Ammon's horn (tissue), 1 donor: ENCODE data around the gene C2orf92.
A peak's percentile ranks its signal among the peaks of the same experiment; 100 is the strongest.

ENCODE experiments used
- DNase-seq: peaks from one replicate; pipeline ENCODE4 v3.0.0-alpha.2; 2016; ENCODE audit warnings: low spot score

The C2orf92 gene

GRCh38 chr2:97730245-97730644, 60.7 kb downstream of the C2orf92 start:
- DNase-seq, result no peak

- DNase-seq, result no peak
Observed at GRCh38 chr2:97731274-97732020, 61.9 kb downstream of the C2orf92 start.

- no peak for DNase-seq
Observed at GRCh38 chr2:97732436-97733340, 63.2 kb downstream of the C2orf92 start.

GRCh38 chr2:97733341-97734035, 64.0 kb downstream of the C2orf92 start:
- no peak for DNase-seq

- DNase-seq, result no peak
Observed at GRCh38 chr2:97734061-97735051, 64.8 kb downstream of the C2orf92 start.

- DNase-seq, result no peak
Observed at GRCh38 chr2:97735161-97735561, 65.6 kb downstream of the C2orf92 start.

- DNase-seq, result no peak
Observed at GRCh38 chr2:97736185-97736584, 66.7 kb downstream of the C2orf92 start.

- DNase-seq, result no peak
Observed at GRCh38 chr2:97736608-97737330, 67.3 kb downstream of the C2orf92 start.

GRCh38 chr2:97737421-97738178, 68.1 kb downstream of the C2orf92 start:
- no peak for DNase-seq

- no peak for DNase-seq
Observed at GRCh38 chr2:97738179-97739019, 68.9 kb downstream of the C2orf92 start.

GRCh38 chr2:97739020-97739892, 69.7 kb downstream of the C2orf92 start:
- DNase-seq, result no peak

GRCh38 chr2:97739893-97740245, 70.4 kb downstream of the C2orf92 start:
- DNase-seq, result no peak

GRCh38 chr2:97740590-97741182, 71.2 kb downstream of the C2orf92 start:
- DNase-seq, result peak; percentile 22

GRCh38 chr2:97741251-97741650, 71.7 kb downstream of the C2orf92 start:
- DNase-seq, result no peak

- DNase-seq, result no peak
Observed at GRCh38 chr2:97741686-97742085, 72.2 kb downstream of the C2orf92 start.

- DNase-seq, result no peak
Observed at GRCh38 chr2:97742381-97742847, 72.9 kb downstream of the C2orf92 start.

GRCh38 chr2:97743913-97744312, 74.4 kb downstream of the C2orf92 start:
- DNase-seq, result no peak
